Measurements from ENCODE around the gene AMIGO3. TPM values are rescaled to one million over a fixed set of nuclear protein-coding genes. Genes with fewer than 3 reads are reported as not detected.
"Not testable (repeated sequence)": the region's sequence is repeated elsewhere in the genome, so short reads cannot be mapped to it uniquely, and the experiment has no call there.

AMIGO3 gene
- total and polyA plus RNA-seq, 2 of the 8 experiments (the other 6 are each of a cell fraction or from before 2014, with no cell fraction given), result 1.6 to 8.8 TPM

GRCh38 chr3:49687424-49687795, 32.1 kb downstream of the AMIGO3 start:
- H3K9me3 ChIP-seq (ENCODE audit: insufficient read depth in 2 of 2, low read depth in 1 of 2, low read length in 1 of 2); H2BK15ac ChIP-seq (ENCODE audit: low read length); DNase-seq (ENCODE audit: low read depth in 1 of 2, low spot score in 2 of 2); H2BK5ac ChIP-seq (ENCODE audit: low read depth, low read length); H3K9ac ChIP-seq (replicated peaks in 1 of 4; ENCODE audit: extremely low read depth in 1 of 4, low read depth in 3 of 4, low read length in 3 of 4); H3K79me2 ChIP-seq (ENCODE audit: control insufficient read depth in 1 of 2, insufficient read depth in 2 of 2, low read length in 2 of 2); H3K4ac ChIP-seq (replicated peaks; ENCODE audit: insufficient read length, low read depth, low read length); H3K23ac ChIP-seq (ENCODE audit: insufficient read length); H3K27ac ChIP-seq (ENCODE audit: low read depth, low read length); H2AK5ac ChIP-seq (ENCODE audit: low read depth, low read length); H2AFZ ChIP-seq (ENCODE audit: low read length); H2BK120ac ChIP-seq (replicated peaks; ENCODE audit: low read depth, low read length); CTCF ChIA-PET (ENCODE audit: partially characterized antibody); H4K8ac ChIP-seq (ENCODE audit: extremely low read depth, insufficient read depth, low read length); H3K14ac ChIP-seq (ENCODE audit: insufficient read length); H4K5ac ChIP-seq (ENCODE audit: insufficient read length, low read depth, low read length); H3K18ac ChIP-seq (ENCODE audit: extremely low read depth, low read length); H3K4me1 ChIP-seq (replicated peaks in 1 of 4; ENCODE audit: control insufficient read depth in 3 of 4, insufficient read depth in 4 of 4, low read length in 3 of 4); H3K27me3 ChIP-seq (replicated peaks in 1 of 4; ENCODE audit: control insufficient read depth in 3 of 4, extremely low read depth in 1 of 4, insufficient read depth in 3 of 4, low read length in 3 of 4); H2BK20ac ChIP-seq (ENCODE audit: low read length); H3K56ac ChIP-seq (replicated peaks; ENCODE audit: insufficient read length, low read depth, low read length); H4K91ac ChIP-seq (replicated peaks; ENCODE audit: insufficient read length, low read length); H4K20me1 ChIP-seq (replicated peaks in 1 of 2; ENCODE audit: control insufficient read depth in 1 of 2, insufficient read depth in 2 of 2, low read length in 2 of 2); H3K79me1 ChIP-seq (ENCODE audit: low read depth, low read length); FAIRE-seq; H2BK12ac ChIP-seq (ENCODE audit: low read depth, low read length): not testable (repeated sequence)
- H3K23me2 ChIP-seq (ENCODE audit: low read depth, low read length), result peaks cover 14% of the 10 kb centered on the region
- 81% methylated on average over 7 of the region's 12 CpGs; no CpG with 5 or more reads in 1 of the 2 experiments for WGBS, 2 experiments (ENCODE audit: extremely low coverage in 1 of 2, insufficient coverage in 1 of 2, insufficient read length in 1 of 2, insufficient replicate concordance in 2 of 2, low coverage in 1 of 2, low lambda C conversion rate in 2 of 2, missing lambda C conversion rate in 1 of 2)
- H3K36me3 ChIP-seq (ENCODE audit: control insufficient read depth in 2 of 4, insufficient read depth in 4 of 4, low read length in 3 of 4), result peaks cover 14 to 15% (median 15%) of the 10 kb centered on the region in 4 experiments
- POLR2A ChIA-PET (ENCODE audit: partially characterized antibody), result interaction anchor here (2.6 kb wide), 1 partner anchor 31 kb away, joined by 12 read pairs; the partner anchor contains the start of gene AMIGO3
- H3K4me2 ChIP-seq (ENCODE audit: insufficient read depth in 1 of 2, low read depth in 2 of 2, low read length in 2 of 2), result peak overlapping the region; percentile 77 to 99
- peak overlapping the region; percentile 49 to 74 (median 52); a peak in 7 of 8 replicates for H3K4me3 ChIP-seq (ENCODE audit: extremely low read depth in 1 of 4, insufficient read depth in 2 of 4, low read depth in 3 of 4, low read length in 4 of 4)
